Stimulated activated CD8-positive, alpha-beta memory T cell treated with anti-CD3 and anti-CD28 coated beads, Interleukin-15, amount 100 ng/mL, for 4 hours (primary cell): ENCODE results near the gene NOL9.

Experiments used
- DNase-seq, 2 donors: peaks; one replicate each; pipeline ENCODE4 v3.0.0-alpha.2; 2020; ENCODE audit warnings: low read depth in 2 of 2

Gene NOL9

GRCh38 chr1:6489383-6489765, 64.9 kb downstream of the NOL9 start:
- DNase-seq, result no peak

- no peak for DNase-seq
These were observed 65.5 kb downstream of the NOL9 start for GRCh38 chr1:6488602-6489382.

- no peak for DNase-seq
These were observed 66.4 kb downstream of the NOL9 start for GRCh38 chr1:6487804-6488484.

DNA sequence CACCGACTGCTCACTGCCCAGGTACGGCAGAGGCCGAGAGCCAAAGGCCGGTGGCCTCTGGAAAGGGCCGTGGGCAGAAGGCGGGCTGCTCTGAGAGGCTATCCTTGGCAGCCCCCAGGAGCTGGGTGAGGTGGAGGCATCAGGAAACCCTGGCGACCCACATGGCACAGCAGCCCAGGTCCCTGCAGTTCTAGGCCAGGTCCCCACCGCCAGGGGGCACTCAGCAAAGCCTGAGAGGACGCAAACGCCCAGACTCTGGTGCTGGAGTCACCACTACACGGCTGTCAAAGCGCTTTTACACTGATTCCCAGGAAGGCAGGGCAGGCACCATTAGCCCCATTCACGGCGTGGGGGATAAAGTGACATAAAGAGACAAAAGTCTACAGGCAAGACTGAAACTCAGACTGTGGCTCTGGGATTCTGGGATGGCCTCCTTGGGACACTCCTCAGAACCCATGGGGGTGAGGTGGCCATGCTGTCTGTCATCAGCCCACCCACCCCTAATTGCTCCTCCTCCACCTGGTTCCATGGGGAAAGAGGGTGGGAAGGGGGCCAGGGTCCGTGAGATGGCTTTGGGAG, 67.8 kb downstream of the NOL9 start:
- peak; percentile 62 to 73 for DNase-seq

DNA sequence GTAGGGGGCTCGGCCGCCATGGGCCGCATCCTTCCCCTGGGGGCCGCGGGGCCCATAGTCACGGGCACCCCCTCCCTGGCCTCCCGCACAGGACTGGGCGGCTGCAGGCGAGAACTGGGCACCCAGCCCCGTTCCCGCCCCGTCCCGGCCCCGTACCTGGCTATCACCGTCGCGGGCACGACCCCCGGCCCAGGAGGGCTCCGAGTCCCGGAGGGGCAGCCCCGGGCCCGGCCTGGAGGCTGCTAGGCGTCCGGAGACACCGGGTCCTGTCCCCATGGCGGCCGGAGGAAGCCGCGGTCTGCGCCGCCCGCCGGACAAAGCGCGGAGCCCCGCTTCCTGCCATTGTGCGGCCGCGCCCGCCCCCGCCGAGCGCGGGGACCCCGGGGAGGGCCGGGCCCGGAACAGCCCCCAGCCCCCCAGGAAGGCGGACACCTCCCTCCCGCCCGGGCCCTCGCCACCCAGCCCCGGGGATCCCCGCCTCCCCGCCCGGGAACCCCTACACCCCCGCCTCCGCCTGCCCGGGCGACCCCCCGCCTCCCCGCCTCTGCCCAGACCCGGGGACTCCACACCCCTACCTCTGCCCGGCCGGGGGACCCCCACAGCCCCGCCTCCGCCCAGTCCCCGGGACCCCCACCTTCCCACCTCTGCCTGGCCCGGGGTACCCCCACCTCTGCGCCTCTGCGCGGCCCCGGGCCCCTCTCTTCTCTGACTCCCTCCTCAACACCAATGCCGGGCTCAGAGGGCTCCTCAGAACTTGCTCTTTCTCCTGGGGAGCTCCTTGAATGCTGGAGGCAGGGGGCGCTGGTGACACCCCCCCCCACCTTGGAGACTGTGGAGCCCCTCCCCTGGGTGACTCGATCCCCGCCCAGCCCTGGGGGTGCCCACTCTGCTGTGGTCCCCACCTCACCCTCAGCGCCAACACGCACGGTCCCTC, 68.9 kb downstream of the NOL9 start:
- DNase-seq, result no peak

DNA sequence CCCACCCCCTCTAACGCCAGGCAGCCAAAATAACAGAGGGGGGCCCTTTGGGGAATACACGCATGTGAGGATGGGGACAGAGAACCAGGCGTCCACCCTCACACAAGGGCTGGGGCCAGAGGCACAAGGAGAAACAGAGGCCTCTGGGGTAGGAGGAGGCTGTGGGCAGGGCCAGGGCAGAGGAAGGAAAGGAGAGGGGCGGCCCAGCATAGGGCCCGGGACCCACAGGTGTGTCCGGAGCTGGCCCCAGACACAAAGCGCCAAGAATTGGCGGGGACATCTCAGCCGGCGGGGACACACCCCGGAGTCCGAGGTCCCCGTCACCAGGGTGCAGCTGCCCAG, 69.5 kb downstream of the NOL9 start:
- DNase-seq, result no peak

DNA sequence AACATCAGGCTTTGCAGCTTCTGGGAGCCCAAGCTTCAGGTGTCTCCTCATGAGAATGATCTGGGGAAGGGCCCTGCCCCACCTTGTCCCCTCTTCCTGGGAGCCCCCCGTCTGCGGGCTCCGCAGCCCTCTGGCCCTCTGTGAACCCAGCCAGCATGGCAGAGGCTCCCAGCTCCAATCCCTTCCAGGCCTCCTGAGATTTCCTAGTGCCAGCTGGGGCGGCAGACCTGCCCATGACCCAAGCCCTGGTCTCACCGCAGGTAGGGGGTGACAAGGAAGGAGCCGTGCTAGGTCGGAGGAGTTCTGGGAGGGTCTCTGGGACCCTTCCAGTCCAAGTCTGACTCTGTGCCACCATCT, 70.6 kb downstream of the NOL9 start:
- DNase-seq, result no peak

GRCh38 chr1:6483017-6483760, 71.1 kb downstream of the NOL9 start:
- DNase-seq, result no peak

DNA sequence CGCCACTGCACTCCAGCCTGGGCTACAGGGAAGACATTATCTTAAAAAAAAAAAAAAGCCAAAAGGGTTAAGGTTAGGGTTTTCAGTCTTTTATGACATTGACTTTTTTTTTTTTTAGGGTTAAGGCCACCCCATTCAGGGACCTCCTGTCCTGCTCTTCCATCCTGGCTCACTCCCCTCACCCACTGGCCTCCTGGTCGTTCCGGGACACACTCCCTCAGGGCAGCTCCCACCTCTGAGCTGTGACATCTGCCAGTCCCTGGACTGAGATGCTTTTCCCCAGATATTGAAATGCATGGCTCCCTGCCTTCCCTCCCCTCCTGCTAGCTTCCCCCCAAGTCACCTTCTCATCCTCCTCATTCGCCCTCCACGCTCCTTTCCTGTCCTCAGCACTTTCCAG, 72.5 kb downstream of the NOL9 start:
- no peak for DNase-seq

GRCh38 chr1:6477039-6477820, 77.1 kb downstream of the NOL9 start:
- no peak for DNase-seq

DNA sequence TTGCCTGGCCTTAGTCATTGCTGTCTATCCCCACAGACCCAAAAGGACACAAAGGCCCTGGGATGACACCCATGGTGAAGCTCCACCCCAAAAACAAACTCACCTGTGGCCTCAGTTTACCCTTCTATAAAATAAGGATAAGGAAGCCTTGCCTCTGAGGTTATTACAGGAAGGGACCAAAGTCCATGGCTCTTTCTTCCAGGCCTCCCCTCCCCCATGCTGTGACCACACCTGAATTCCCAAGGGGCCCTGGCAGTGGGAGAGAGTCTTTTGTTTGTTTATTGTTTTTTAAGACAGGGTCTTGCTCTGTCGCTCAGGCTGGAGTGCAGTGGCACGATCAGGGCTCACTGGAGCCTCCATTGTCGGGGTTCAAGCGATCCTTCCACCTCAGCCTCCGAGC, 77.8 kb downstream of the NOL9 start:
- no peak for DNase-seq

DNA sequence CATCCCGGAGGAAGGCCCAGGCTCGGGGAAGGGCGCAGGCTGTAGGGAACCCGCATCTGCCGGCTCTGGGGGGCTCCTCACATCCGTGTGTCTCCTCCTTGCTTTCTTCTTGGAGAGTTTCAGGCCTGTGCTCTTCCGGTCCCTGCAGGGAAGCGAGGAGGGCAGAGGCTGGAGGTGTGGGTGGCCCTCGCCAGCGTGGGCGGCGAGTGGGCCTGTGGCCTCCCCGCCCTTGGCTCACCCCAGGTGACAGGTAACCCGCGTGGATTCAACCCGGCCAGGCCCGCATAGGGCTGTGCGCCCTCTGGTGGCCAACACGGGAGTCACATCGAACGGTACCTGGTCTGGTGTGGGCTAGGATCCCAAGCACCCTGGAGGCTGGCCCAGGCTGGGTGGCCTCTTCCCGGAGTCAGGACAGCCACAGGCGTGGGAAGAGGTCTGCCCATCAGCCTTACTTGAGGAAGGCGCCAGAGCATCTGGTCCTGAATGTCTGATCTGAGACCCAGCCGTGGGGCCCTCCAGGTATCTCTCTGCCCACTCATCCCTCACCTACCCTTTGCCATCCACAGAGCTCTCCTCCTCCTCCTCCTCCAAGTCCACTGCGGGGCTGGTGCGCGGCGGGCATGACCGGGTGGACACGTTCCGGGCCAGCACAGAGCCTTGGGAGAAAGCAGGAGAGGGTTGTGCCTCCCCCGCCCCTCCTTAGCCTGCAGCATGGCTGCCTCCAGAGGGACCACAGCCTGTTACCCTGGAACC, 78.8 kb downstream of the NOL9 start:
- peak in 1 of 2 donors; percentile 58 for DNase-seq

DNA sequence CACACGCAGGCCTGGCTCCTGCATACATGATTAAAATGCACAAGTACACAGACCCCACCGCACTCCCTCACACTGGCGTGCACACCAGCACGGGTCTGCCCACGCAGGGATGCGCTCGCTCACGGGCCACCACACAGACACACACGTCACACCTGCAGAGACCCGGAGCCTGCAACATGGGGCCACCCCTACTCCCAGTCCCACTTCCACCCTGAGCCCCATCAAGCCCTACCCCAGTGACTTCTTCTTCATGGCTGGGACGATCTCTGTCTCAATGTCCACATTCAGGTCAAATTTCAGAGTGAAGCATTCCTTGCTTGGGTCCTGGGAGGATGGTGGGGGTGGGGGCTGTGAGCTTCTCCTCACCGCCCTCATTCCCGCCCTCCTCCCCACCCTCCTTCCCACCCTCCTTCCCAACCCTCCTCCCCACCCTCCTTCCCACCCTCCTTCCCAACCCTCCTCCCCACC, 79.5 kb downstream of the NOL9 start:
- no peak for DNase-seq

DNA sequence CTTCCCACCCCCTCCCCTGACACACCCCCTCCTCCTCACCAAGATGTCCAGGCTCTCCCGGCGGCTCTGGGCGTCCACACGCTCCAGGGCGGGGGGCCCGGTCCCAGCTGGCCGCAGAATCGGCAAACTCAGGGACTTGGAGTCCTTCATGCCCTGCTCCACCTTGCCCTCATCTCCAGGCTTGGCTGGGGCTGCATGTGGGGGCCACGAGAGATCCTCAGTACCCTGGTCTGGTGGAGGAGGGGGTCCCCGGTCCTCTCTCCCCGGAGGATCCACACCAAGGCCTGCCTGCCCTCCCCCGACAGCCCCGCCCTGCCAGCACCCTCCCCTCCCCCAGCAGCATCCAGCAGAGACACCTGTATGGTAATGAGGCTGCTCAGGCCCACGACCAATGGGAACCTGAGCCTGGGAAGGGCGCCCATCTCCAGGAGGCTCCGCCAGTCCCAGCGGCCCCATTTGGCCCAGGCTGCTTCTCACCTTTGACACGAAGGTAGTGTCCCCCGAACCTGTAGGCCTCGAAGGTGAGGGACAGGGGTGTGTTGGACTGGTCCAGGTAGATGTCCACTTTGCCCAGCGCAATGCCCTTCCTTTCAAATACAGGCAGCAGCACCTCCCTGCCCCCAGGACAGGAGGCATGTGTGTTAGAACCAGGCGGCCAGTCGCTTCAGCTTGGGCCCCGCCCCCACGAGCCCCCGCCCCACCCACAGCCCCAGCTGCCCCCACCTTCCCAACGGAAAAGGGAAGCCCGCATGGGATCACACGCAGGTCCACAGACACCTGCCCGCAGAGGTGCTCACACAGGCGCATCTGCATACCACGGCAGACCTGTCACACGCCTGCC, 80.1 kb downstream of the NOL9 start:
- no peak for DNase-seq

- no peak for DNase-seq
These were observed 81.2 kb downstream of the NOL9 start for GRCh38 chr1:6473156-6473555.

GRCh38 chr1:6472391-6472790, 81.9 kb downstream of the NOL9 start:
- no peak for DNase-seq

DNA sequence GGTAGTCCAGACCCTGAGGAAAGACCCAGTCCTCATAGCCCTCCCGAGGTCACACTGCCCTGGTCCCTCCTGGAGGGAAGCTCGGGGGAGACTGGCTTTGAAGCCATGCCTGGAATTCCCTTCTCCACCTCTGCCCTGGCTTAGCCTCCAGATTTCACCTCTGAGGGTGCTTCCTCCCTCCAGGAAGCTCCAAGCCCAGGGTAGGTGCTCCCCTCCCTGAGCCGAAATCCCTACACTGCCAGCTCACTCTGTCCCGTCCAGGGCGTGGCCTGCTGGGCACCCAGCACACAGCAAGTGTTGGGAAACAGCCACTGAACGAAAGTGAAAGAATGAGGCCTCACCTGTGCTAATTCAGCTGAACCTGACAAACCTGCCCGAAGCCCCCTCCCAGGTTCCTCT, 82.3 kb downstream of the NOL9 start:
- DNase-seq, result no peak
